HUES6 (cell line): Measurements from ENCODE around the gene INHBC.
A peak's percentile ranks its signal among the peaks of the same experiment; 100 is the strongest.

Experiments used
- H3K27ac ChIP-seq: 2 replicates; pipeline ENCODE4 v1.7.0; 2013; ENCODE audit warnings: low read depth, mild to moderate bottlenecking, low read length, inconsistent platforms
- H3K27me3 ChIP-seq: 2 replicates; pipeline ENCODE4 v1.6.1; 2013; ENCODE audit warnings: low read length; ENCODE audit not compliant: control insufficient read depth, insufficient read depth
- H3K36me3 ChIP-seq: 2 replicates; pipeline ENCODE4 v1.6.1; 2013; ENCODE audit warnings: low read length; ENCODE audit not compliant: control insufficient read depth, insufficient read depth
- H3K4me1 ChIP-seq: 2 replicates; pipeline ENCODE4 v1.6.1; 2013; ENCODE audit warnings: low read length; ENCODE audit not compliant: control insufficient read depth, insufficient read depth
- H3K4me3 ChIP-seq: 2 replicates; pipeline ENCODE4 v1.5.1; 2013; ENCODE audit warnings: low read depth, low read length
- H3K9ac ChIP-seq: one replicate; pipeline ENCODE4 v1.6.1; 2013; ENCODE audit warnings: mild to moderate bottlenecking, low read length
- H3K9me3 ChIP-seq: 2 replicates; pipeline ENCODE4 v1.6.1; 2013; ENCODE audit warnings: low read depth, low read length; ENCODE audit not compliant: control insufficient read depth, insufficient read depth

The INHBC gene

DNA sequence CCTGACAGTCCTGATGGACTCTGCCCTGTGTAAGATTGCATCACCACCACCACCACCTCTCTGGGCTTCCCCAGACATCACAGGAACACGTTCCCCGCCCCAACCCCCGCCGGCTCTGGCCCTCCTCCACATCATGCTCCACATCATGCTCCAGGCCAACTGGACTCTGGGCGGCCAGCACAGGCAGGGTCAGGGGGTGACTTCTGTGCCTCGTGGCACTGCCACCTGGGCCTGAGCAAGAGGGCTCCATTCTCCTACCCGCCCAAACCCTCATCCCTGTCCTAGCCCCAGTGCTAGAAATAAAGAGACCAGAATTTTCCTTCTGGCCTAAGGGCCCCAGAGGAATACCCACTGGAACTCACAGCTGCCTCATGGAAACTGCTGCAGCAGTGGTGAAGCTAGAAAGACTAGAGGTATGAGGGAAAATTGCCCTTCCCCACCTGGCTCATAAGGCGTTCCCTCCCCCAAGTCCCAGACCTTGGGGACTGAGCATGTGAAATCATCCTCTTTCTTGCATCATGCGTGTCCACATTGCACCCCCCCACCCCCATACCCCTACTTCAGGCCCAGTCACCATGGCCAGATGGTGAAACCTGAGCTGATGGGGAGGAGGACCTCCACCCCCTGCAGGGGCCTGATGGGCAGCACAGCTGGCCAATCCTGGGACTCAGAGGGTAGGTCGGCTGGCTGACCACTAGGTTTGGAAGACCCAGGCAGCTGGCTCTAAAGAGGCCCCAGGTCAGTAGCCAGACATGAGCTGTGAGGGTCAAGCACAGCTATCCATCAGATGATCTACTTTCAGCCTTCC, 20.2 kb downstream of the INHBC start, which contains the start of gene INHBE:
Gene INHBE (plus strand): TSS at position 742 of the 808 bp plus-strand sequence. CDS start 230 bp downstream, outside the sequence.
- peak within 1 kb of the TSS; percentile 72 for H3K9ac ChIP-seq
- no peaks in the 10 kb centered on the region for H3K36me3 ChIP-seq
- no peaks in the 10 kb centered on the region for H3K27me3 ChIP-seq
- H3K27ac ChIP-seq = peak within 1 kb of the TSS; percentile 92
- peaks cover 49% of the 10 kb centered on the region for H3K4me1 ChIP-seq
- H3K9me3 ChIP-seq = no peaks in the 10 kb centered on the region
- peak within 1 kb of the TSS; percentile 45 for H3K4me3 ChIP-seq

- Histone ChIP-seq H3K36me3 (no peaks in the 10 kb centered on the region), H3K9me3 (no peaks in the 10 kb centered on the region), H3K4me1 (peaks cover 49% of the 10 kb centered on the region), H3K9ac (peak overlapping the region; percentile 61), H3K27ac (no peak overlapping the region), H3K4me3 (peak overlapping the region; percentile 45), H3K27me3 (no peaks in the 10 kb centered on the region)
Measured at GRCh38 chr12:57455374-57456144, 21.0 kb downstream of the INHBC start.

- peak overlapping the region; percentile 45 for H3K4me3 ChIP-seq
- no peaks in the 10 kb centered on the region for H3K27me3 ChIP-seq
- H3K4me1 ChIP-seq = peaks cover 49% of the 10 kb centered on the region
- H3K27ac ChIP-seq = no peak overlapping the region
- H3K36me3 ChIP-seq = no peaks in the 10 kb centered on the region
- H3K9me3 ChIP-seq = no peaks in the 10 kb centered on the region
- peak overlapping the region; percentile 61 for H3K9ac ChIP-seq
Measured at GRCh38 chr12:57456145-57456700, 21.6 kb downstream of the INHBC start.

- H3K36me3 ChIP-seq = no peaks in the 10 kb centered on the region
- H3K4me3 ChIP-seq = no peak overlapping the region
- no peak overlapping the region for H3K27ac ChIP-seq
- H3K27me3 ChIP-seq = no peaks in the 10 kb centered on the region
- peaks cover 42% of the 10 kb centered on the region for H3K4me1 ChIP-seq
- H3K9me3 ChIP-seq = no peaks in the 10 kb centered on the region
- no peak overlapping the region for H3K9ac ChIP-seq
Measured at GRCh38 chr12:57456737-57457490, 22.3 kb downstream of the INHBC start.

DNA sequence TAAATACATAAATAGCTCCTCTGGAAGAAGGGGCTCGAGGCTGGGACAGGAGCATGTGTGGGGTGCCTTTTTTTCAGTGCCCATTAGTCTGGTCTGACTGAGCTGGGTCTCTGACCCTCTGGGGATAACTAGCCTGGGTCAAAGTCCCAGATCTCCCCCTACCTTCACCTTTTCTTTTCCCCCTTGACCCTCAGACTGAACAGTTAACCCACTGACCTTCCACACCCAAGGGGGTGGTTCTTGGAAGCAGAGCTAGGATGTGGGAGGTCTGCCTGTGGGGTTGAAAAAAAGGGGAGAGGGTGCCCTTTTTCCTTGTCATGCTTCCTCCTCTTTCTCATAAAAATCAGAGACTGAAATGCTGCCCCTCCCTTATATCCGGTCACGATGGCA, 24.1 kb downstream of the INHBC start:
- Histone ChIP-seq H3K9me3 (no peaks in the 10 kb centered on the region), H3K4me1 (peaks cover 38% of the 10 kb centered on the region), H3K27ac (peak overlapping the region; percentile 63; the same call in 1 of the 2 replicates), H3K9ac (peak overlapping the region; percentile 62), H3K4me3 (peak overlapping the region; percentile 80), H3K36me3 (no peaks in the 10 kb centered on the region), H3K27me3 (no peaks in the 10 kb centered on the region)

- no peaks in the 10 kb centered on the region for H3K27me3 ChIP-seq
- H3K27ac ChIP-seq = peak overlapping the region; percentile 75
- H3K4me3 ChIP-seq = peak overlapping the region; percentile 80
- no peaks in the 10 kb centered on the region for H3K36me3 ChIP-seq
- H3K9me3 ChIP-seq = no peaks in the 10 kb centered on the region
- peak overlapping the region; percentile 62 for H3K9ac ChIP-seq
- peaks cover 38% of the 10 kb centered on the region for H3K4me1 ChIP-seq
Measured at GRCh38 chr12:57459055-57459749, 24.6 kb downstream of the INHBC start.

GRCh38 chr12:57459750-57460467, 25.3 kb downstream of the INHBC start, which contains the start of gene GLI1:
GLI1 (plus strand) TSS chr12:57459785; CDS start chr12:57463692, 3,907 bp downstream.
- Histone ChIP-seq H3K9ac (peak within 1 kb of the TSS; percentile 62), H3K4me1 (peaks cover 31% of the 10 kb centered on the region), H3K27ac (peak within 1 kb of the TSS; percentile 75), H3K4me3 (peak within 1 kb of the TSS; percentile 80), H3K36me3 (0 out of 2 replicates have a peak, but pooled peaks cover 2% of the 10 kb centered on the region), H3K27me3 (no peaks in the 10 kb centered on the region), H3K9me3 (no peaks in the 10 kb centered on the region)

DNA sequence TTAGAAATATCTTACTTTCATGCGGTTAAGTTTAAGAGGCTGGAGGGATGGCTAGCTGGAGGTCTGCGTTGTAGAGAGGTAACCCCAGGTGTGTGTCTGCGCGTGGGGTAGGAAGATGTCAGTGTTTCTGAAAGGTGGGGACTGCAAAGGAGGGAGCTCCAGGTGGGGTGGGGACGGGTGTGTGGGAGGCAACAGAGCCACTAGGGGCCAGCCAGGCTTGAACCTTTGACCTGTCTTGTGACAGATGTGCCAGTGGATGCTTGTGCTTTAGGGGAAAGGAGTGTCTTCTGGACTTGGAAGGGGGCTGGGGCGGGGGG, 25.8 kb downstream of the INHBC start:
- Histone ChIP-seq H3K9ac (no peak overlapping the region), H3K4me1 (peaks cover 26% of the 10 kb centered on the region), H3K4me3 (peak overlapping the region; percentile 80), H3K36me3 (0 out of 2 replicates have a peak, but pooled peaks cover 2% of the 10 kb centered on the region), H3K9me3 (no peaks in the 10 kb centered on the region), H3K27ac (no peak overlapping the region), H3K27me3 (no peaks in the 10 kb centered on the region)

GRCh38 chr12:57460841-57461275, 26.3 kb downstream of the INHBC start:
- peak overlapping the region; percentile 74; the same call in 1 of the 2 replicates for H3K27ac ChIP-seq
- peak overlapping the region; percentile 76 for H3K9ac ChIP-seq
- 0 out of 2 replicates have a peak, but pooled peaks cover 2% of the 10 kb centered on the region for H3K36me3 ChIP-seq
- H3K9me3 ChIP-seq = no peaks in the 10 kb centered on the region
- no peaks in the 10 kb centered on the region for H3K27me3 ChIP-seq
- H3K4me1 ChIP-seq = peaks cover 22% of the 10 kb centered on the region
- H3K4me3 ChIP-seq = peak overlapping the region; percentile 80
